GM23338 (cell line): ENCODE data around the gene IPO5. TPM values are rescaled to one million over a fixed set of nuclear protein-coding genes. Genes with fewer than 3 reads are reported as not detected.

Source experiments
- ATAC-seq: fragments of 200-7000 bp; cut with Tn5 transposase; 3 replicates; pipeline ENCODE4 v1.9.1; 2020
- DNase-seq: peaks from one replicate; pipeline ENCODE4 v3.0.0-alpha.2; 2015; ENCODE audit warnings: low spot score
- H2AFZ ChIP-seq: fragments of 200-600 bp; sonication (generic); 2 replicates; pipeline ENCODE4 v1.8.0; 2016; ENCODE audit warnings: antibody characterized with exemption, mild to moderate bottlenecking, moderate library complexity
- H3F3A ChIP-seq: fragments of 200-600 bp; sonication (generic); replicated peaks from 2 replicates; pipeline ENCODE4 v1.8.0; 2017; ENCODE audit warnings: antibody characterized with exemption, mixed run types, low read depth
- H3K27ac ChIP-seq: fragments of 200-600 bp; sonication (generic); 2 replicates; pipeline ENCODE4 v1.6.1; 2016; ENCODE audit warnings: low read depth
- H3K27me3 ChIP-seq: fragments of 200-600 bp; sonication (generic); 2 replicates; pipeline ENCODE4 v1.8.0; 2016; ENCODE audit warnings: mild to moderate bottlenecking, mixed run types, moderate library complexity; ENCODE audit not compliant: insufficient read depth
- H3K36me3 ChIP-seq: fragments of 200-600 bp; sonication (generic); 2 replicates; pipeline ENCODE4 v1.8.0; 2016; ENCODE audit warnings: mild to moderate bottlenecking; ENCODE audit not compliant: insufficient read depth
- H3K4me1 ChIP-seq: fragments of 200-600 bp; sonication (generic); 2 replicates; pipeline ENCODE4 v1.8.0; 2016; ENCODE audit warnings: mild to moderate bottlenecking, moderate library complexity; ENCODE audit not compliant: insufficient read depth
- H3K4me2 ChIP-seq: fragments of 200-600 bp; sonication (generic); 2 replicates; pipeline ENCODE4 v1.7.1; 2017; ENCODE audit warnings: mixed run types
- H3K4me3 ChIP-seq: fragments of 200-600 bp; sonication (generic); 2 replicates; pipeline ENCODE4 v1.6.1; 2016; ENCODE audit warnings: mixed run types
- H3K79me2 ChIP-seq: fragments of 200-600 bp; sonication (generic); replicated peaks from 2 replicates; pipeline ENCODE4 v1.8.0; 2017; ENCODE audit warnings: mild to moderate bottlenecking; ENCODE audit not compliant: insufficient read depth
- H3K9me2 ChIP-seq: fragments of 200-600 bp; sonication (generic); 2 replicates; pipeline ENCODE4 v1.8.0; 2017; ENCODE audit not compliant: insufficient read depth
- H4K20me1 ChIP-seq: fragments of 200-600 bp; sonication (generic); replicated peaks from 2 replicates; pipeline ENCODE4 v1.8.0; 2017; ENCODE audit warnings: mild to moderate bottlenecking; ENCODE audit not compliant: insufficient read depth
- H3K27ac Mint-ChIP-seq: 2 replicates; pipeline ENCODE4 v1.8.0; 2020; ENCODE audit warnings: inconsistent platforms, mild to moderate bottlenecking, moderate library complexity, mixed read lengths
- H3K27me3 Mint-ChIP-seq: 3 replicates; pipeline ENCODE4 v1.8.0; 2022; ENCODE audit warnings: low read depth, mild to moderate bottlenecking, moderate library complexity, mixed read lengths, inconsistent platforms; ENCODE audit not compliant: insufficient read depth, poor library complexity
- H3K36me3 Mint-ChIP-seq: 3 replicates; pipeline ENCODE4 v1.8.0; 2021; ENCODE audit warnings: low read depth, mild to moderate bottlenecking, inconsistent platforms, moderate library complexity, mixed read lengths
- H3K4me1 Mint-ChIP-seq: 3 replicates; pipeline ENCODE4 v1.8.0; 2020; ENCODE audit warnings: mild to moderate bottlenecking, inconsistent platforms, mixed read lengths
- H3K4me3 Mint-ChIP-seq: 3 replicates; pipeline ENCODE4 v1.8.0; 2021; ENCODE audit warnings: moderate library complexity, mild to moderate bottlenecking, inconsistent platforms, mixed read lengths
- H3K9me3 Mint-ChIP-seq: 3 replicates; pipeline ENCODE4 v1.8.0; 2020; ENCODE audit warnings: moderate library complexity, mild to moderate bottlenecking, inconsistent platforms, mixed read lengths
- CREB1 ChIP-seq: fragments of 250-450 bp; sonication (Bioruptor Pico); IDR thresholded peaks from 2 replicates; pipeline ENCODE4 v1.5.0; 2020; ENCODE audit warnings: low read depth, mild to moderate bottlenecking, moderate library complexity
- NANOG ChIP-seq: IDR thresholded peaks from 2 replicates; pipeline ENCODE4 v1.6.1; 2016; ENCODE audit warnings: antibody characterized with exemption, borderline replicate concordance
- STAT1 ChIP-seq: IDR thresholded peaks from one replicate; pipeline ENCODE4 v1.6.1; 2016; ENCODE audit warnings: antibody characterized with exemption; ENCODE audit not compliant: unreplicated experiment
- ZNF114 ChIP-seq: fragments of 250-450 bp; sonication (Bioruptor Pico); IDR thresholded peaks from 2 replicates; pipeline ENCODE4 v1.5.0; 2020; ENCODE audit warnings: mild to moderate bottlenecking, moderate library complexity
- ZNF331 ChIP-seq: fragments of 250-450 bp; sonication (Bioruptor Pico); IDR thresholded peaks from 2 replicates; pipeline ENCODE4 v1.5.0; 2020; ENCODE audit warnings: low read depth, mild to moderate bottlenecking, moderate library complexity
- polyA plus RNA-seq: library from polyadenylated mRNA; unstranded; fragments of >200 nt; fragmentation: Nextera tagmentation; extraction: Ambion mirVana; gene quantifications from 2 replicates; pipeline ENCODE4 v1.2.1, GENCODE V29; 2016
- total RNA-seq: library from RNA; depleted of rRNA; stranded (reverse); fragments of >200 nt; shearing (Covaris generic); gene quantifications from 2 replicates; pipeline ENCODE4 v1.2.3, GENCODE V29; 2014
- TF ChIP-seq, protein P1 (sequence below), 2 experiments: fragments of 200-600 bp in 1 of 2; sonication (generic) in 1 of 2; conservative IDR thresholded peaks; 2 replicates each; pipeline versions ENCODE4 v1.5.1 to v1.6.1; 2016 to 2017; ENCODE audit warnings: antibody characterized with exemption in 2 of 2, low read depth in 2 of 2, mild to moderate bottlenecking in 2 of 2, moderate library complexity in 1 of 2
- TF ChIP-seq, protein P2 (sequence below): fragments of 250-450 bp; sonication (Bioruptor Pico); IDR thresholded peaks from 2 replicates; pipeline ENCODE4 v1.5.0; 2020; ENCODE audit warnings: mild to moderate bottlenecking, moderate library complexity
- TF ChIP-seq, protein P3 (sequence below): IDR thresholded peaks from 2 replicates; pipeline ENCODE4 v1.6.1; 2016; ENCODE audit warnings: antibody characterized with exemption

Gene IPO5
- total and polyA plus RNA-seq, 2 experiments from 2014 or later: 124 to 353 TPM

DNA sequence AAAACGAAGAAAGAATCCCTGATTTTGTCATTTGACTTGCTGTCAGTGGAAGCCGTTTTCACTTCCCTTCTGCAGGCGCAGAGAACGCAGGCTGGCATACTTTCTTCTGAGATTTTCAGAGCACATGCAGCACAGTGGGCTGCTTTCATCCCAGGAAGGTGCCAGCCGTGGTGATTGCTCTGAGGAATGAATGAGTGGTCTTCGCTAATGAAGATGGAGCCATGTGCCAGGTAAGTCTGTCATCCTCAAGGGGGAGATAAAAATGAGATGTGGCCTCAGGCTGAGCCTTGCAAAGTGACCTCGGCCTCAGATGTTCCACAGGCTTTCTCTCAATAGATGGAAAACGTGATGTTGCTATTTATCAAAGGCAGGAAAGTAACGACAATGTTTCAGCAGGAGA lies 94.8 kb downstream of the IPO5 start (continued):
- TF ChIP-seq, protein P1, sequence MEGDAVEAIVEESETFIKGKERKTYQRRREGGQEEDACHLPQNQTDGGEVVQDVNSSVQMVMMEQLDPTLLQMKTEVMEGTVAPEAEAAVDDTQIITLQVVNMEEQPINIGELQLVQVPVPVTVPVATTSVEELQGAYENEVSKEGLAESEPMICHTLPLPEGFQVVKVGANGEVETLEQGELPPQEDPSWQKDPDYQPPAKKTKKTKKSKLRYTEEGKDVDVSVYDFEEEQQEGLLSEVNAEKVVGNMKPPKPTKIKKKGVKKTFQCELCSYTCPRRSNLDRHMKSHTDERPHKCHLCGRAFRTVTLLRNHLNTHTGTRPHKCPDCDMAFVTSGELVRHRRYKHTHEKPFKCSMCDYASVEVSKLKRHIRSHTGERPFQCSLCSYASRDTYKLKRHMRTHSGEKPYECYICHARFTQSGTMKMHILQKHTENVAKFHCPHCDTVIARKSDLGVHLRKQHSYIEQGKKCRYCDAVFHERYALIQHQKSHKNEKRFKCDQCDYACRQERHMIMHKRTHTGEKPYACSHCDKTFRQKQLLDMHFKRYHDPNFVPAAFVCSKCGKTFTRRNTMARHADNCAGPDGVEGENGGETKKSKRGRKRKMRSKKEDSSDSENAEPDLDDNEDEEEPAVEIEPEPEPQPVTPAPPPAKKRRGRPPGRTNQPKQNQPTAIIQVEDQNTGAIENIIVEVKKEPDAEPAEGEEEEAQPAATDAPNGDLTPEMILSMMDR (conservative IDR thresholded peaks at IDR 0.05; ENCODE audit: low read depth in 2 of 2): peak in 1 of 2 experiments; percentile 26; a peak in 2 of 4 replicates

DNA sequence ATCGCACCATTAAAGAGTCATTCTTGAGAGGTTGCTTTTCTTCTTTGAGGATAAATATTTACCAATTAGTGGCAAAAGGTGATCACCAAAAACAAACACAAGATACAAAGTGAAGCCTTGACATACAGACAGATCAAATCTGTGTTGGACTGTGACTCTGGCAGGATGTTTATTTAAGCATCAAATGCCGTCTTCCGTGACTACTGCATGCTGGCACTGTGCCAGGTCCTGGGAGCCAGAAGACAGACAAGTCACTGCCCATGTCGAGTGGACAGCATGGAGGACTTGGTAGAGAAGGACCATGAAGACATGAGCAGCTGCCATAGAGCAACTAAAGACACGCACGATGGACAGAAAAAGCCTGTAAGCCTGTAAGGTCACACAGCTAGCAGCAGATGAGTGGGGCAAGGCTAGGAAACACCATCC lies 96.6 kb downstream of the IPO5 start:
- H3F3A ChIP-seq: no peaks in the 10 kb centered on the region
- H3K36me3 ChIP-seq: no peaks in the 10 kb centered on the region
- 0 out of 2 replicates have a peak, but pooled peaks cover 3% of the 10 kb centered on the region for H3K4me1 ChIP-seq
- H3K4me1 Mint-ChIP-seq: peaks cover 8% of the 10 kb centered on the region; the same call in 2 of the 3 replicates
- TF ChIP-seq, protein P2, sequence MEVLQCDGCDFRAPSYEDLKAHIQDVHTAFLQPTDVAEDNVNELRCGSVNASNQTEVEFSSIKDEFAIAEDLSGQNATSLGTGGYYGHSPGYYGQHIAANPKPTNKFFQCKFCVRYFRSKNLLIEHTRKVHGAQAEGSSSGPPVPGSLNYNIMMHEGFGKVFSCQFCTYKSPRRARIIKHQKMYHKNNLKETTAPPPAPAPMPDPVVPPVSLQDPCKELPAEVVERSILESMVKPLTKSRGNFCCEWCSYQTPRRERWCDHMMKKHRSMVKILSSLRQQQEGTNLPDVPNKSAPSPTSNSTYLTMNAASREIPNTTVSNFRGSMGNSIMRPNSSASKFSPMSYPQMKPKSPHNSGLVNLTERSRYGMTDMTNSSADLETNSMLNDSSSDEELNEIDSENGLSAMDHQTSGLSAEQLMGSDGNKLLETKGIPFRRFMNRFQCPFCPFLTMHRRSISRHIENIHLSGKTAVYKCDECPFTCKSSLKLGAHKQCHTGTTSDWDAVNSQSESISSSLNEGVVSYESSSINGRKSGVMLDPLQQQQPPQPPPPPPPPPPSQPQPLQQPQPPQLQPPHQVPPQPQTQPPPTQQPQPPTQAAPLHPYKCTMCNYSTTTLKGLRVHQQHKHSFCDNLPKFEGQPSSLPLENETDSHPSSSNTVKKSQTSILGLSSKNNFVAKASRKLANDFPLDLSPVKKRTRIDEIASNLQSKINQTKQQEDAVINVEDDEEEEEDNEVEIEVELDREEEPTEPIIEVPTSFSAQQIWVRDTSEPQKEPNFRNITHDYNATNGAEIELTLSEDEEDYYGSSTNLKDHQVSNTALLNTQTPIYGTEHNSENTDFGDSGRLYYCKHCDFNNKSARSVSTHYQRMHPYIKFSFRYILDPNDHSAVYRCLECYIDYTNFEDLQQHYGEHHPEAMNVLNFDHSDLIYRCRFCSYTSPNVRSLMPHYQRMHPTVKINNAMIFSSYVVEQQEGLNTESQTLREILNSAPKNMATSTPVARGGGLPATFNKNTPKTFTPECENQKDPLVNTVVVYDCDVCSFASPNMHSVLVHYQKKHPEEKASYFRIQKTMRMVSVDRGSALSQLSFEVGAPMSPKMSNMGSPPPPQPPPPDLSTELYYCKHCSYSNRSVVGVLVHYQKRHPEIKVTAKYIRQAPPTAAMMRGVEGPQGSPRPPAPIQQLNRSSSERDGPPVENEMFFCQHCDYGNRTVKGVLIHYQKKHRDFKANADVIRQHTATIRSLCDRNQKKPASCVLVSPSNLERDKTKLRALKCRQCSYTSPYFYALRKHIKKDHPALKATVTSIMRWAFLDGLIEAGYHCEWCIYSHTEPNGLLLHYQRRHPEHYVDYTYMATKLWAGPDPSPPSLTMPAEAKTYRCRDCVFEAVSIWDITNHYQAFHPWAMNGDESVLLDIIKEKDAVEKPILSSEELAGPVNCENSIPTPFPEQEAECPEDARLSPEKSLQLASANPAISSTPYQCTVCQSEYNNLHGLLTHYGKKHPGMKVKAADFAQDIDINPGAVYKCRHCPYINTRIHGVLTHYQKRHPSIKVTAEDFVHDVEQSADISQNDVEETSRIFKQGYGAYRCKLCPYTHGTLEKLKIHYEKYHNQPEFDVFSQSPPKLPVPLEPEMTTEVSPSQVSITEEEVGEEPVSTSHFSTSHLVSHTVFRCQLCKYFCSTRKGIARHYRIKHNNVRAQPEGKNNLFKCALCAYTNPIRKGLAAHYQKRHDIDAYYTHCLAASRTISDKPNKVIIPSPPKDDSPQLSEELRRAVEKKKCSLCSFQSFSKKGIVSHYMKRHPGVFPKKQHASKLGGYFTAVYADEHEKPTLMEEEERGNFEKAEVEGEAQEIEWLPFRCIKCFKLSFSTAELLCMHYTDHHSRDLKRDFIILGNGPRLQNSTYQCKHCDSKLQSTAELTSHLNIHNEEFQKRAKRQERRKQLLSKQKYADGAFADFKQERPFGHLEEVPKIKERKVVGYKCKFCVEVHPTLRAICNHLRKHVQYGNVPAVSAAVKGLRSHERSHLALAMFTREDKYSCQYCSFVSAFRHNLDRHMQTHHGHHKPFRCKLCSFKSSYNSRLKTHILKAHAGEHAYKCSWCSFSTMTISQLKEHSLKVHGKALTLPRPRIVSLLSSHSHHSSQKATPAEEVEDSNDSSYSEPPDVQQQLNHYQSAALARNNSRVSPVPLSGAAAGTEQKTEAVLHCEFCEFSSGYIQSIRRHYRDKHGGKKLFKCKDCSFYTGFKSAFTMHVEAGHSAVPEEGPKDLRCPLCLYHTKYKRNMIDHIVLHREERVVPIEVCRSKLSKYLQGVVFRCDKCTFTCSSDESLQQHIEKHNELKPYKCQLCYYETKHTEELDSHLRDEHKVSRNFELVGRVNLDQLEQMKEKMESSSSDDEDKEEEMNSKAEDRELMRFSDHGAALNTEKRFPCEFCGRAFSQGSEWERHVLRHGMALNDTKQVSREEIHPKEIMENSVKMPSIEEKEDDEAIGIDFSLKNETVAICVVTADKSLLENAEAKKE (CRISPR knock-in tag): no peak
- TF ChIP-seq, protein P1 (conservative IDR thresholded peaks at IDR 0.05; ENCODE audit: low read depth in 2 of 2): no peak
- TF ChIP-seq NANOG (no peak), ZNF331 (CRISPR knock-in tag) (no peak), CREB1 (CRISPR knock-in tag) (no peak), STAT1 (no peak), ZNF114 (CRISPR knock-in tag) (no peak)
- TF ChIP-seq, protein P3, sequence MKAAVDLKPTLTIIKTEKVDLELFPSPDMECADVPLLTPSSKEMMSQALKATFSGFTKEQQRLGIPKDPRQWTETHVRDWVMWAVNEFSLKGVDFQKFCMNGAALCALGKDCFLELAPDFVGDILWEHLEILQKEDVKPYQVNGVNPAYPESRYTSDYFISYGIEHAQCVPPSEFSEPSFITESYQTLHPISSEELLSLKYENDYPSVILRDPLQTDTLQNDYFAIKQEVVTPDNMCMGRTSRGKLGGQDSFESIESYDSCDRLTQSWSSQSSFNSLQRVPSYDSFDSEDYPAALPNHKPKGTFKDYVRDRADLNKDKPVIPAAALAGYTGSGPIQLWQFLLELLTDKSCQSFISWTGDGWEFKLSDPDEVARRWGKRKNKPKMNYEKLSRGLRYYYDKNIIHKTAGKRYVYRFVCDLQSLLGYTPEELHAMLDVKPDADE: no peak
- no peak overlapping the region for H3K27ac ChIP-seq
- H3K9me3 Mint-ChIP-seq: peaks cover 3% of the 10 kb centered on the region; the same call in 2 of the 3 replicates
- H3K4me3 ChIP-seq: no peak overlapping the region
- no peak overlapping the region for H3K4me3 Mint-ChIP-seq
- no peaks in the 10 kb centered on the region for H4K20me1 ChIP-seq
- H3K27ac Mint-ChIP-seq: no peak overlapping the region
- DNase-seq (no peak), ATAC-seq (no peak)
- peaks cover 3% of the 10 kb centered on the region; the same call in 1 of the 3 replicates for H3K36me3 Mint-ChIP-seq
- no peak overlapping the region for H2AFZ ChIP-seq
- H3K27me3 ChIP-seq: no peaks in the 10 kb centered on the region
- no peaks in the 10 kb centered on the region for H3K79me2 ChIP-seq
- no peak overlapping the region for H3K4me2 ChIP-seq
- H3K9me2 ChIP-seq: no peaks in the 10 kb centered on the region
- peaks cover 11% of the 10 kb centered on the region for H3K27me3 Mint-ChIP-seq
